Lung (tissue), 12 donors: Measurements from ENCODE around the gene ZNF425. TPM values are rescaled to one million over a fixed set of nuclear protein-coding genes. Genes with fewer than 3 reads are reported as not detected.
"Not testable (repeated sequence)": the region's sequence is repeated elsewhere in the genome, so short reads cannot be mapped to it uniquely, and the experiment has no call there.

Experiments used
- ATAC-seq: fragments of 200-7000 bp; cut with Tn5 transposase; one replicate; pipeline ENCODE4 v1.9.1; 2020; ENCODE audit warnings: moderate number of reproducible peaks; ENCODE audit not compliant: insufficient read depth, low FRiP score
- DNase-seq, 3 donors: peaks; one replicate each; pipeline ENCODE4 v3.0.0-alpha.2; 2013 to 2017
- H3K27ac ChIP-seq, 2 donors: one replicate each; pipeline ENCODE4 v1.5.1; 2013; ENCODE audit warnings: mild to moderate bottlenecking in 2 of 2, moderate library complexity in 2 of 2, control low read depth in 1 of 2, inconsistent platforms in 1 of 2, low read depth in 1 of 2, low read length in 1 of 2
- H3K27me3 ChIP-seq, 3 donors: one replicate each; pipeline ENCODE4 v1.5.1; 2013; ENCODE audit warnings: low read length in 2 of 3; ENCODE audit not compliant: control insufficient read depth in 3 of 3, insufficient read depth in 3 of 3
- H3K36me3 ChIP-seq, 4 donors: one replicate each; pipeline ENCODE4 v1.5.1; 2013; ENCODE audit warnings: low read length in 4 of 4, mild to moderate bottlenecking in 1 of 4, moderate library complexity in 1 of 4; ENCODE audit not compliant: control insufficient read depth in 4 of 4, insufficient read depth in 4 of 4
- H3K4me1 ChIP-seq, 5 donors: one replicate each; pipeline ENCODE4 v1.5.1; 2013; ENCODE audit warnings: low read length in 5 of 5, mild to moderate bottlenecking in 2 of 5, moderate library complexity in 1 of 5; ENCODE audit not compliant: control insufficient read depth in 5 of 5, insufficient read depth in 5 of 5
- H3K4me3 ChIP-seq: one replicate; pipeline ENCODE4 v1.5.1; 2013; ENCODE audit warnings: mild to moderate bottlenecking, control low read depth, moderate library complexity
- H3K9ac ChIP-seq, 2 donors: one replicate each; pipeline ENCODE4 v1.5.1; 2013; ENCODE audit warnings: low read length in 2 of 2, control low read depth in 1 of 2; ENCODE audit not compliant: insufficient read depth in 1 of 2
- H3K9me3 ChIP-seq, 4 donors: one replicate each; pipeline ENCODE4 v1.5.1; 2013; ENCODE audit warnings: low read length in 3 of 4, mild to moderate bottlenecking in 1 of 4, moderate library complexity in 1 of 4; ENCODE audit not compliant: control insufficient read depth in 4 of 4, insufficient read depth in 3 of 4
- WGBS, 2 donors: extraction: QIAGEN DNeasy Blood & Tissue Kit; methylation state at CpG; one replicate each; pipeline ENCODE4 v1.1.7; 2013; 5-methylcytosine and 5-hydroxymethylcytosine counted together
- polyA plus RNA-seq, 2 donors: library from polyadenylated mRNA; stranded (reverse); fragments of 200-250 nt; gene quantifications; one replicate each; pipeline ENCODE4 v1.2.1, GENCODE V29; 2013
- total RNA-seq, 2 donors: library from RNA; depleted of rRNA in 1 of 2; stranded (reverse); fragments of >200 nt in 1 of 2; gene quantifications; one replicate each; pipeline ENCODE4 v1.2.1, GENCODE V29; 2014 to 2021
- TF ChIP-seq, protein P1 (sequence below): IDR thresholded peaks from 2 replicates; pipeline ENCODE4 v1.5.1; 2012; ENCODE audit warnings: mild to moderate bottlenecking; ENCODE audit errors: control extremely low read depth, extremely low read depth
- donor health status: control.
- donor health status: control.
- donor health status: Bipolar disorder and iron deficiency.
- donor health status: healthy.
- donor health status: DM: yes; HTN: yes; CAD: no.

The ZNF425 gene
- total and polyA plus RNA-seq, 4 donors = 0.55 to 2.8 (median 1.2) TPM

DNA sequence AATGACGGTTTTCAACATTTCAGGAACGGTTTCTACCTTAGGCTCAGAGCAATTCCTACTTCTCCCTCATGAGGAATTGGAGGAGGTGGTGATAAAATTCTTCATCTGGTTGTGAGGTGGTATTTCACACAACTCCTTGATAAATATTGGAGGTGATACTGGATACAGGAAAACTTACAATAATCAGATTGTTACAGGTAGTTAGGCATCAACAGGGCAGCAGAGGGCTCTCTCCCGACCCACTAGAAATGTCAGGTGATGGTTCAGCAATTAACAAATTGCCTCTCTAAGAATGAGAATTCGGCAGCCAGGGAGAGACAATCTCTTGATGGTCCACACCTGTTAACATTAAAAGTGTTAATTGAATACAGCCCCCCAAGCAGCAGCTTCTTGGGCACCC, 58.3 kb downstream of the ZNF425 start:
- Histone ChIP-seq H3K36me3 (peaks cover 0 to 27% (median 3%) of the 10 kb centered on the region in 4 donors), H3K9me3 (no peaks in the 10 kb centered on the region), H3K4me1 (no peaks in the 10 kb centered on the region), H3K27me3 (no peaks in the 10 kb centered on the region), H3K27ac (no peak overlapping the region), H3K9ac (no peak overlapping the region), H3K4me3 (no peak overlapping the region)
- TF ChIP-seq, protein P1, sequence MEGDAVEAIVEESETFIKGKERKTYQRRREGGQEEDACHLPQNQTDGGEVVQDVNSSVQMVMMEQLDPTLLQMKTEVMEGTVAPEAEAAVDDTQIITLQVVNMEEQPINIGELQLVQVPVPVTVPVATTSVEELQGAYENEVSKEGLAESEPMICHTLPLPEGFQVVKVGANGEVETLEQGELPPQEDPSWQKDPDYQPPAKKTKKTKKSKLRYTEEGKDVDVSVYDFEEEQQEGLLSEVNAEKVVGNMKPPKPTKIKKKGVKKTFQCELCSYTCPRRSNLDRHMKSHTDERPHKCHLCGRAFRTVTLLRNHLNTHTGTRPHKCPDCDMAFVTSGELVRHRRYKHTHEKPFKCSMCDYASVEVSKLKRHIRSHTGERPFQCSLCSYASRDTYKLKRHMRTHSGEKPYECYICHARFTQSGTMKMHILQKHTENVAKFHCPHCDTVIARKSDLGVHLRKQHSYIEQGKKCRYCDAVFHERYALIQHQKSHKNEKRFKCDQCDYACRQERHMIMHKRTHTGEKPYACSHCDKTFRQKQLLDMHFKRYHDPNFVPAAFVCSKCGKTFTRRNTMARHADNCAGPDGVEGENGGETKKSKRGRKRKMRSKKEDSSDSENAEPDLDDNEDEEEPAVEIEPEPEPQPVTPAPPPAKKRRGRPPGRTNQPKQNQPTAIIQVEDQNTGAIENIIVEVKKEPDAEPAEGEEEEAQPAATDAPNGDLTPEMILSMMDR = no peak
- WGBS, 2 donors = 70 to 80% methylated on average over 4 of the region's 4 CpGs
- ATAC-seq = no peak
- no peak for DNase-seq

DNA sequence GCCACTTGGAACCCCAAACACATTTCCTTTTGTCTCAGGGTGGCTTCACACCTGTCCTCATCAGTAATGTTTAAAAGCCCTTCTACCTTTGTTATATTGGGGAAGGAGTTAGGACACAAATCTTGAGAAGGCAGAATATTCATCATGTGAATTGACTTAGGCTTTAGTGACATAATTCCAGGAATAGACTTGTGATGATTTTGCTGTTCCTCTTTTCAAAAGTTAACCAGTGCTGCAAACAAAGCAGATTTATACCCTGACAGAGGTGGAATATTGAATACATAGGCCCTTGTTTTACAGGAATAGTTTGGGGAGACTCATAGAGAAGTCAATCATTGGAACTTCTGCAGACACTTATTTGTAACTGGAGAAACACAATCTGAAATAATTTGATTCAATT, 62.6 kb downstream of the ZNF425 start:
- no peaks in the 10 kb centered on the region for H3K4me1 ChIP-seq
- no peak overlapping the region for H3K9ac ChIP-seq
- H3K27ac ChIP-seq = no peak overlapping the region
- DNase-seq (no peak), ATAC-seq (no peak)
- H3K36me3 ChIP-seq = no peaks in the 10 kb centered on the region
- H3K4me3 ChIP-seq = no peak overlapping the region
- H3K9me3 ChIP-seq = no peaks in the 10 kb centered on the region
- no peaks in the 10 kb centered on the region for H3K27me3 ChIP-seq
- TF ChIP-seq, protein P1 = no peak

DNA sequence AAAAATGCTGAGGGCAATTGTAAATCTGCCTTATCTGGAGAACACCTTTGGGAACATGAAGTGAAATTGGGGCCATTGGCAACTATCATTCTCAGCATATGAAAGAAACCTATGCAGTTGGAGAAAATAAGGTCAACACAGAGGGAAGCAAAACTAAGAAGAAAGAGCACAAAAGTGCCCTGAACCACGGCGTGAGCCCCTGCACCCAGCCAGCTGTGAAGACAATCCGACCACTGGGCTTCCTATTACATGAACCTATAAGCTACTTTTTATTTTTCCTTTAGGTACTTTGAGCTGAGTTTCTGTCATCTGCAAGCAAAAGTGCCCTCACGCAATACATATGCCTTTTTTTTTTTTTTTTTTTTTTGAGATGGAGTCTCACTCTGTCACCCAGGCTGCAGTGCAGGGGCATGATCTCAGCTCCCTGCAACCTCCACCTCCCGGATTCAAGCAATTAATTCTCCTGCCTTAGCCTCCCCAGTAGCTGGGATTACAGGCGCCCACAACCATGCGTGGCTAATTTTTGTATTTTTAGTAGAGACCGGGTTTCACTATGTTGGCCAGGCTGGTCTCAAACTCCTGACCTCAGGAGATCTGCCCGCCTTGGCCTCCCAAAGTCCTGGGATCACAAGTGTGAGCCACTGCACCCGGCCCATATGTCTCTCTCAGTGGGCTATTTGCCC, 63.8 kb downstream of the ZNF425 start:
- not testable (repeated sequence) for H3K27me3 ChIP-seq, H3K9ac ChIP-seq, H3K27ac ChIP-seq, H3K4me3 ChIP-seq, ATAC-seq, DNase-seq, H3K9me3 ChIP-seq, H3K4me1 ChIP-seq, H3K36me3 ChIP-seq
- WGBS, 2 donors = 84 to 94% methylated on average over 10 of the region's 10 CpGs

DNA sequence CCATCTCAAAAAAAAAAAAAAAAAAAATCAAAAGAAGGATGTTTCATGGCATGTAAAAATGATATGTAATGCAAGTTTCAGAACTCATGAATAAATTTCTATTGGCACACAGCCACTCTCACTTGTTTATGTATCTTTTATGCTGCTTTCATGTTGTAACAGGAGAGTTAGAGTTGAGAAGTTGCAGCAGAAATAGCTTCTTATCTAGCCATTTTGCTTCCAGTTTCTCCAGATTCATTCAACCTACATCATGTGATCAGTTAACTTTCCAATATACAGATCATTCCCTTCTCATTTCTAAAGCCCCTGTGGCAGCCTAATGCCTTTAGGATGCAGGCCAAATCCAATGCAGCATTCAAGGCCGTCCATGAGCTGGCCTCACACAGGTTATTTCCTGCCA, 66.0 kb downstream of the ZNF425 start:
- H3K4me1 ChIP-seq = no peaks in the 10 kb centered on the region
- H3K27ac ChIP-seq = no peak overlapping the region
- no peaks in the 10 kb centered on the region for H3K27me3 ChIP-seq
- no peaks in the 10 kb centered on the region for H3K9me3 ChIP-seq
- no peaks in the 10 kb centered on the region for H3K36me3 ChIP-seq
- H3K9ac ChIP-seq = no peak overlapping the region
- ATAC-seq = no peak
- peak in 2 of 3 donors; percentile 55 to 68 for DNase-seq
- 48 to 61% methylated on average over 1 of the region's 1 CpG for WGBS, 2 donors
- H3K4me3 ChIP-seq = no peak overlapping the region
- TF ChIP-seq, protein P1 = no peak
